Brain microvascular endothelial cell (primary cell): ENCODE data around the gene KDM5A.

Experiments used
- DNase-seq: peaks from one replicate; pipeline ENCODE4 v3.0.0-alpha.2; 2020
- H3K27ac ChIP-seq: fragments of 250-450 bp; sonication (Bioruptor Pico); 2 replicates; pipeline ENCODE4 v1.5.1; 2020; ENCODE audit warnings: mild to moderate bottlenecking, moderate library complexity
- H3K27me3 ChIP-seq: fragments of 250-450 bp; sonication (Bioruptor Pico); replicated peaks from 2 replicates; pipeline ENCODE4 v1.5.1; 2020; ENCODE audit warnings: mild to moderate bottlenecking
- H3K36me3 ChIP-seq: fragments of 250-450 bp; sonication (Bioruptor Pico); replicated peaks from 2 replicates; pipeline ENCODE4 v1.5.1; 2020; ENCODE audit warnings: mild to moderate bottlenecking
- H3K4me3 ChIP-seq: 2 replicates; pipeline ENCODE4 v1.5.1; 2011; ENCODE audit warnings: low read depth, mild to moderate bottlenecking, control low read depth, low read length, moderate library complexity
- CTCF ChIP-seq: IDR thresholded peaks from 2 replicates; pipeline ENCODE4 v1.5.1; 2011; ENCODE audit warnings: low read depth, mild to moderate bottlenecking, moderate library complexity, low read length, control low read depth, inconsistent platforms; ENCODE audit errors: missing control alignments
- in situ Hi-C: cut with HindIII; loops from 2 replicates; pipeline ENCODE4 v1.10.0; 2017; ENCODE audit warnings: low sequenced_read_pairs, low pct_ligation_motif_present

The KDM5A gene

GRCh38 chr12:253116-253831 lies 135.8 kb downstream of the KDM5A start:
- in situ Hi-C loops, result no loop called here
- Histone ChIP-seq H3K4me3 (no peak overlapping the region), H3K27me3 (no peaks in the 10 kb centered on the region), H3K36me3 (no peaks in the 10 kb centered on the region), H3K27ac (no peak overlapping the region)
- no peak for DNase-seq
- TF ChIP-seq CTCF, result no peak

- TF ChIP-seq CTCF, result no peak
- no peak overlapping the region for H3K4me3 ChIP-seq
- no peaks in the 10 kb centered on the region for H3K36me3 ChIP-seq
- no peaks in the 10 kb centered on the region for H3K27me3 ChIP-seq
- no peak for DNase-seq
- no peak overlapping the region for H3K27ac ChIP-seq
- in situ Hi-C loops, result no loop called here
Observed at GRCh38 chr12:252636-253035, 136.5 kb downstream of the KDM5A start.

- Histone ChIP-seq H3K27me3 (no peaks in the 10 kb centered on the region), H3K27ac (no peak overlapping the region), H3K36me3 (no peaks in the 10 kb centered on the region), H3K4me3 (no peak overlapping the region)
- TF ChIP-seq CTCF, result no peak
- in situ Hi-C loops, result no loop called here
- DNase-seq, result no peak
Observed at GRCh38 chr12:247271-247670, 141.8 kb downstream of the KDM5A start.

- Histone ChIP-seq H3K36me3 (no peaks in the 10 kb centered on the region), H3K4me3 (no peak overlapping the region), H3K27ac (no peak overlapping the region), H3K27me3 (no peaks in the 10 kb centered on the region)
- TF ChIP-seq CTCF, result no peak
- DNase-seq, result no peak
- in situ Hi-C loops, result no loop called here
Observed at GRCh38 chr12:243381-243780, 145.7 kb downstream of the KDM5A start.

- in situ Hi-C loops, result no loop called here
Observed at GRCh38 chr12:242496-242895, 146.6 kb downstream of the KDM5A start.

More at GRCh38 chr12:242496-242895, 146.6 kb downstream of the KDM5A start:
- Histone ChIP-seq H3K4me3 (no peak overlapping the region), H3K27ac (no peak overlapping the region), H3K36me3 (no peaks in the 10 kb centered on the region), H3K27me3 (no peaks in the 10 kb centered on the region)
- no peak for DNase-seq
- no peak for TF ChIP-seq CTCF
